Left colon (tissue), 2 donors: ENCODE measurements around the gene ARHGAP9. TPM values are rescaled to one million over a fixed set of nuclear protein-coding genes. Genes with fewer than 3 reads are reported as not detected.
"Not testable (repeated sequence)": the region's sequence is repeated elsewhere in the genome, so short reads cannot be mapped to it uniquely, and the experiment has no call there.

Experiments used
- ATAC-seq: fragments of 200-7000 bp; cut with Tn5 transposase; one replicate; pipeline ENCODE4 v1.9.1; 2020; ENCODE audit warnings: mild to moderate bottlenecking, moderate library complexity
- DNase-seq, 2 donors: peaks; one replicate each; pipeline ENCODE4 v3.0.0-alpha.2; 2020
- intact Hi-C, 2 donors: fragments of 100-400 bp; cut with DNase I in 1 of 2; cut with micrococcal nuclease in 1 of 2; formaldehyde crosslinking; loops; one replicate each; pipeline versions ENCODE4 v1.11.2 to v1.14.0; 2022; cut with DNase I, micrococcal nuclease
- microRNA-seq, 2 donors: library from miRNA; unstranded; fragments of <30 nt; microRNA quantifications; one replicate each; pipeline versions ENCODE4 v1.1.0 to v1.2.0, GENCODE V29; 2020
- total RNA-seq, 2 donors: library from RNA; stranded (reverse); fragmentation: NEBNext Ultra II Directional; extraction: Animal tissue kit (Norgen Biotek cat#: 25700); gene quantifications; one replicate each; pipeline ENCODE4 v1.2.1, GENCODE V29; 2021
- donor health status: DM: no; HTN: no; CAD: no.
- donor health status: DM: yes; HTN: yes; CAD: no.

ARHGAP9 gene
- total RNA-seq, 2 donors from 2014 or later, result 6.4 to 11.4 TPM

GRCh38 chr12:57429473-57430111 lies 50.1 kb downstream of the ARHGAP9 start:
- intact Hi-C loops, result no loop called here
- ATAC-seq (no peak), DNase-seq (peak in 1 of 2 donors; percentile 11)

- ATAC-seq (no peak), DNase-seq (no peak)
- intact Hi-C loops, result no loop called here
Measured at GRCh38 chr12:57428965-57429364, 50.7 kb downstream of the ARHGAP9 start.

- intact Hi-C loops, DNase-seq, ATAC-seq: not testable (repeated sequence)
Measured at GRCh38 chr12:57426948-57427347, 52.7 kb downstream of the ARHGAP9 start.

Small RNA genes within 50 kb of the gene (microRNA-seq; reads per million reads assigned to microRNA genes)
- gene MIR616 (0 to 1.6 reads per million in 2 donors), gene MIR6758 (0 reads per million in 2 donors)

Other genes with a start within 250 kb of the ARHGAP9 start
- 1 to 10 TPM; 2.0 to 4.2 TPM for gene STAC3, start 228.7 kb downstream of the ARHGAP9 start, total RNA-seq
- 10 to 100 TPM; 62.5 to 62.8 TPM for gene R3HDM2, start 48.8 kb downstream of the ARHGAP9 start, total RNA-seq
- gene INHBC, start 45.1 kb downstream of the ARHGAP9 start, total RNA-seq, result not detected
- gene INHBE, start 24.6 kb downstream of the ARHGAP9 start, total RNA-seq, result not detected
- gene GLI1, start 20.1 kb downstream of the ARHGAP9 start, total RNA-seq, result 1 to 10 TPM; 1.8 to 1.9 TPM
- gene MARS1, start 8.2 kb upstream of the ARHGAP9 start, total RNA-seq, result 100 to 1,000 TPM in 1 of 2 donors, 10 to 100 TPM in 1; 89.3 to 125 TPM
- 10 to 100 TPM; 19.8 to 20.5 TPM for gene DDIT3, start 40.6 kb upstream of the ARHGAP9 start, total RNA-seq
- gene MBD6, start 43.0 kb upstream of the ARHGAP9 start, total RNA-seq, result 100 to 1,000 TPM; 104 to 116 TPM
- gene DCTN2, start 67.3 kb upstream of the ARHGAP9 start, total RNA-seq, result 100 to 1,000 TPM; 139 to 151 TPM
- 1 to 10 TPM in 1 of 2 donors, under 1 TPM in 1; 0.85 to 1.3 TPM for gene KIF5A, start 70.2 kb upstream of the ARHGAP9 start, total RNA-seq
- 10 to 100 TPM; 63.5 to 67.9 TPM for gene PIP4K2C, start 111.3 kb upstream of the ARHGAP9 start, total RNA-seq
- gene DTX3, start 125.0 kb upstream of the ARHGAP9 start, total RNA-seq, result 10 to 100 TPM in 1 of 2 donors, 1 to 10 TPM in 1; 3.7 to 10.2 TPM
- 10 to 100 TPM in 1 of 2 donors, 1 to 10 TPM in 1; 3.1 to 14.9 TPM for gene ARHGEF25, start 131.6 kb upstream of the ARHGAP9 start, total RNA-seq
- under 1 TPM; 0.34 to 0.98 TPM for gene B4GALNT1, start 153.3 kb upstream of the ARHGAP9 start, total RNA-seq
- 100 to 1,000 TPM; 310 to 322 TPM for gene OS9, start 214.3 kb upstream of the ARHGAP9 start, total RNA-seq